HG03457 (cell line): ENCODE data around the gene FGF23.

Experiments used
- ATAC-seq: cut with Tn5 transposase; IDR thresholded peaks from one replicate; pipeline ENCODE4 v1.9.1; 2021; ENCODE audit warnings: moderate number of reproducible peaks; ENCODE audit not compliant: unreplicated experiment

FGF23 gene

GRCh38 chr12:4386801-4387200, 7.3 kb upstream of the FGF23 start:
- no peak for ATAC-seq

- no peak for ATAC-seq
Measured at GRCh38 chr12:4383304-4383865, 3.9 kb upstream of the FGF23 start.

- no peak for ATAC-seq
Measured at GRCh38 chr12:4380332-4380731, 820 bp upstream of the FGF23 start.

- ATAC-seq, result no peak
Measured at GRCh38 chr12:4378772-4379171, 740 bp downstream of the FGF23 start.

- ATAC-seq, result no peak
Measured at GRCh38 chr12:4375449-4375848, 4.1 kb downstream of the FGF23 start.

- ATAC-seq, result no peak
Measured at GRCh38 chr12:4372653-4373052, 6.9 kb downstream of the FGF23 start.

DNA sequence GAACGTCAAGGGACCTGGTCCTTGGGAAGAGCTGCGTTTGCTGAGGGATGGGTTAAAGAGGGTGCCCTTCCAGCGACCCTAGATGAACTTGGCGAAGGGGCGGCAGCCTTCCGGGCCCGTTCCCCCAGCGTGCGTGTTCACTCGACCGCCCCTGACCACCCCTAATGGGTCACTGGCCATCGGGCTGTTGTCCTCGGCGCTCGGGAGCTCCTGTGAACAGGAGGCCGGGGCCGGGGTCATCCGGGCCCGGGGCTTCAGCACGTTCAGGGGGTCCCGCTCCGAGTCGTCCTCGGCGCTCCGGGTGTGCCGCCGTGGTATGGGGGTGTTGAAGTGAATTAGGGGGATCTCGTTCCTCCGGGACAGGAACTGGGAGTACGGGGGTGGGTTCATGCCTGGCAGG, 9.2 kb downstream of the FGF23 start:
- no peak for ATAC-seq

DNA sequence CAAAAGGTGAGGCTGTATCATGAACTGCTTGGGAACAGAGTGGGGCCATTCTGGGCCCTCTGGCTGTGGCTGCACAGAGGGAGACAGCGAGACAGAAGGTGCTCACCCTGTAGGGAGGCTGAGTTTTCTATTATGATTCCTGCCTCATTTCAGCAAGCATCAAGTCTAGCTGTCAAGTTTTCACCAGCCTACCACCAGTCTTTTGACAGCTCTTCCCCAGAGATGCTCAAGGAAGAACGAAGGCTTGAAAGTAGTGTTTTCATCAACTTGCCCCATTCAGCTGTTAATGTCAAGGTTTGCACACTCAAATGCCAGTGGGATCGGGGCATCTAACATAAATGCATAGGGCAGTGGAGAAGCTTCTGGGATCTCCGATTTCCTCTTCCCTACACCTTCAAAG, 10.0 kb downstream of the FGF23 start:
- ATAC-seq, result no peak

DNA sequence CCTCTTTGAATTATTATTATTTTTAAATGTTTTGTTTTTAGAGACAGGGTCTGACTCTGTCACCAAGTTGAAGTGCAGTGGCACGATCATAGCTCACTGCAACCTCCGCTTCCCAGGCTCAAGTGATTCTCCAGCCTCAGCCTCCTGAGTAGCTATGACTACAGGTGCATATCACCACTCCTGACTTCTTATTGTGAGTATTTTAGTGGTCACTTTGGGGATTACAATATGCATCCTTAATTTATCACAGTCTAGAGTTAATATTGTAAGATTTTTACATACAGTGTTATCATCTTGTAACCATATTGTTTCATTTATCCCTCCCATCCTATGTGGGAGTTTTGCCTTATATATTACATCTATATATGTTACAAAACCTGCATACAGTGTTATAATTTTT, 13.4 kb downstream of the FGF23 start:
- ATAC-seq, result no peak

- no peak for ATAC-seq
Measured at GRCh38 chr12:4356041-4356327, 23.5 kb downstream of the FGF23 start.

DNA sequence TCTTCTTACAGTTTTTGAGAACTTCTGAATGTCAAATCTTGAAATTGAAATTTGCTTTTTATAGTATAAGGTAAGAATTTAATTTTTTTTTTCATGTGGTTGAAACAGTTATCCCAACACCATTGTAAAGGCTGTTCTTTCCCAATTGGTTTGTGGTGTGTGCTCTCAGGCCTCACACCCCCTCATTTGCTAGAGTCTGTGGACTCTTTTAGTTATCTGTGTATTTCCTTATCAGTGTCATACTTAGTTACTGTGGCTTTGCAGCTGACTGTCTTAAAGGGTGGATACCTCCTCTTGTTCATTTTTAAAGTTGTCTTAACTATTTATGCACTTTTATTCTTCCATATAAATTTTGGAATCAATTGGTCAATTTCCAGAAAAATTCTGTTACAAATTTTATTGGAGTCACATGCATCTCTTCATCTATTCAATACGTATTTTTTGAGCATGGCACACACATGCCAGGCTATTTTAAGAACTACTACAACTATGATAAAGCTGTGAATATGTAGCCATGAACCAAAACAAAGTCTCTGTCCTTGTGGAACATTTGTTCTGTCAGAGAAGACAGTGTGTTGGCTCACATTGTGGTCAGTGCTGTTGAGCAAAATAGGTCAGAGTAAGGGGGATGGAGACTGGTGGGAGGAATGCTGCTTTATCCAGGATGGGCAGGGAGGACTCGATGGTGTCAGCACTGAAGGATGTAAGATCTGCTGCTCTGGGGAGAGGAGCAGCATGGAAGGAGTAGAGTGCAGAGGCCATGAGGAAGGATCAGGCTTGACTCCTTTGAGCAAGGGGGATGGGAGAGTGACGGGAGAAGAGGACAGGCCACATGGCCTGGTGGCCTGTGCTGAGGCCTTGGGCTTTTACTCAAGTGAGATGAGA, 24.1 kb downstream of the FGF23 start:
- no peak for ATAC-seq

GRCh38 chr12:4353785-4354208, 25.7 kb downstream of the FGF23 start:
- ATAC-seq, result no peak

GRCh38 chr12:4346931-4347330, 32.6 kb downstream of the FGF23 start:
- ATAC-seq, result no peak

GRCh38 chr12:4331842-4332241, 47.7 kb downstream of the FGF23 start:
- no peak for ATAC-seq

DNA sequence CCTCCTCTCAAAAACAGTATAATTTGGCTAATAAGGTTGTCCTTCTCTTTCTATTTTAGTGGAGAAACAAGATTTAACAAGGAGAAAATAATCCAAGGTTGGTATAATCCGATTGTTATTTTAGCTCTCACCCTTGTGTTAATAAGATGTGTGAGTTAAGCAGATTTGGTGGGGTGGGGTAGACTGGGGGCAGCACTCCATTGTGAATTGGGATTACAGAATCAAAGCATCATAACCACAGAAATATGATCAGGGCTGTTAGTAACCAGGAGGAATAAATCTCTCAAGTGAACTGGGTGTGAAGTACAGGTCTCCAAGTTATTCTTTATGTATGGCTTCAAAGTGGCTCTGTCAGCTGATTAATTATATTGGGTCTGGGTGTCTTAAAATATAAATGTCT, 48.3 kb downstream of the FGF23 start:
- ATAC-seq, result no peak

DNA sequence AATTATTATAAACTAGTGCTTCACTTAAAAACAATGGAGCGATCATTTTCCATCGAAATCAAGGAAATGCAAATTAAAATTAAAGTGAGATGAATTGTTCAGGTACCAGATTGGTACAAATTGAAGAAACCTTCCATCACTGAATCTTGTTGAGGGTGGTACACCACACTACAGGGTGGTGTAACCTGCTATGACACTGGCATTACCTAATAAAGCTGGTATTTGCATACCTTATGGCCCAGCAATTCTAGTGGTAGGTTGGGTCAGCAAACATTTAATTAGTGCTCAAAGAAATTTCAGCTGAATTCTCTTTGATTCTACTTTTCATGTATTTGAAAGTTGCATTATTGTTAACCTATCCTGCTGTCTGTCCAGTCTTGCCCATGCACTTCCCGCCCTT, 49.3 kb downstream of the FGF23 start:
- no peak for ATAC-seq

DNA sequence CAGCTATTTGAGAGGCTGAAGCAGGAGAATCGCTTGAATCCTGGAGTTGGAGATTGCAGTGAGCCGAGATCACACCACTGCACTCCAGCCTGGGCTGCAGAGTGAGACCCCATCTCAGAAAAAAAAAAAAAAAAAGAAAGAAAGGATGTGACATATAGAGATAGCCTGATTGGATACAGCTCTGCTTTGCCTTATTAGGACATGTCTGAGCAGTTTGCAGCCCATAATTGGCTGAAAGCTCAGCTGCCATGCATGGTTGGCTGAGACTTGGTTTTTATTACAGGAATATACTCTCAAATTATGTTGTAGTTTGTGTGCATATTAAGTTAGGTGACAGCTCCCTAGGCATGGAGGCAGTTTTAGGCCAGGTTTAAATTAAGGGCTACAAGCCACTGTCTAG, 52.2 kb downstream of the FGF23 start:
- ATAC-seq, result no peak

GRCh38 chr12:4325966-4326365, 53.5 kb downstream of the FGF23 start:
- ATAC-seq, result no peak

DNA sequence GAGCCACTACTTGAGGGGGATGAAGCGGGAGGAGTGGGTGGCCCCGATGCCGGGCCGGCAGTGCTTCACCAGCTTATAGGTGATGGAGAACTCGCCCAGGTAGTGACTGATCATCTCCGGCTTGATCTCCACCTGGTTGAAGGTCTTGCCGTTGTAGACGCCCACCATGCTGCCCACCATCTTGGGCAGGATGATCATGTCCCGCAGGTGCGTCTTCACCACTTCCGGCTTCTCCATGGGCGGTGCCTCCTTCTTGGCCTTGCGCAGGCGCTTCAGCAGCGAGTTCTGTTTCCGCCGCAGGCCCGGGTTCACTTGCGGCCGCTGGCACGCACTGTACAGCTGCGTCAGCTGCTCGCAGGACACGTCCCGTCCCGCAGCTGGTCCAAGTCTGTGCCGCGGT, 55.1 kb downstream of the FGF23 start:
- no peak for ATAC-seq

DNA sequence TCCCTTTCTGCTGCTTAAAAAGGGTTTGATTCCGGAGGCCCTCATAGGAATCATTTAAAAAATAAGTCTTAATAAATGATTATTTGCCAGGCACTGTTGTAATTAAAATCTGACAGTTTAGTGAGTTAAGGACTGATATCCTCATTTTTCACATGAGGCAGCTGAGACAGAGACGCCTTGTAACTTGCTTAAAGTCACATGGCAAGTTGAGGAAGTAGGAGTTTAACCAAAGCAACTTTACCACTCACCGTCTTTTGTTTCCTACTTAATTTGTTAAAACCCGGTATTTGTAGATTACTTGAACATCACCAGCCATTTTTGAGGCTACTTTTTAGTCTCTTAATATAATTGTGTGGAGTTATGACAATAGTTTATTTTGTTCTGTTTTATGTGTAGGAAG, 56.1 kb downstream of the FGF23 start:
- no peak for ATAC-seq

- no peak for ATAC-seq
Measured at GRCh38 chr12:4322726-4323125, 56.8 kb downstream of the FGF23 start.

DNA sequence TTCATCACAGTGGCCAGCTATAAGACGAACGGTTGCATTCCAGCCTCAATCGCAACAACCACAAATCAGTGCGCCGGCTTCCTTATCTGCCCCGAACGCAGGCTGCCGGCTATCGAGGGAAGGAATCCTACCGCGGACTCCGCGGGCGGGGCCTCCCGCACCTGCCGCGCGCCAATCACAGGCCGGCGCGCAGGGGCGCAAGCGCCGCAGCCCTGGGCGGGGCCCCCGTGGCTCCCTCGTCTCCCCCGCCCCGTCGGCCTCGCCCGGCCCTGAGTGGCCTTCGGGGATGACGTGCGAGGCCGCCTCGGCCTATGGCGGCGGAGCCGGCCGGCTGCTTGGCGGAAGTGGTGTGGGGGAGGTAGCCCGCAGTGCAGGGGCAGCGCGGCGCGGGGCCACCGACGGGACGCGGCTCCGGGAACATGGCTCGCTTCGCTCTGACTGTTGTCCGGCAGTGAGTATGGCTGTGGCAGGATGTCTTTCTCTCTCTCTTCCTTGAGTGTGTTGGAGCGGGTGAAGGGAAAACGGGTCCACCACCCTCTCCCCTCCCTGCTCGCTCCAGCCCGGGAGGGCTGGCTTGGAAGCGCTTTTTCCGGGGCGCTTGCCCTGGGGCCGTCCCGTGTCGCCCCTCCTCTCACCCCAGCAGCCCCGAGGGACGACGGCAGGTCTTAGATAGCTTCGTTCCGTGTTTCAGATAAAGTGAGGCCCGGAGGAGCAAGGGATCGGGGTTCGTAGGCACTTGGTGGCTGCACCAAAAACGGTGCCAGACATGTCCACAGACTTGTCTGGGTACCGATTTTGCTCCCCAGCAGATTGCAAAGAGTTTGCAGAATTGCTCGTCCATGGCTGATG, 58.4 kb downstream of the FGF23 start, which contains the start of gene TIGAR:
Gene TIGAR (plus strand): TSS at position 361 of the 849 bp plus-strand sequence. CDS start 59 bp downstream, at position 420.
- peak; percentile 90 for ATAC-seq
